ENCODE measurements around the gene SLC43A2.

The SLC43A2 gene

GRCh38 chr17:1559047-1560043 is 69.3 kb downstream of the SLC43A2 start:
- TF ChIP-seq GATA3 (IDR thresholded peaks at IDR 0.05; ENCODE audit: low read depth, low read length) = no peak
- TF ChIP-seq GATA2 (IDR thresholded peaks at IDR 0.05; ENCODE audit: low read depth, low read length) = no peak

GRCh38 chr17:1558401-1558800 is 70.2 kb downstream of the SLC43A2 start:
- no peak for TF ChIP-seq GATA3 (IDR thresholded peaks at IDR 0.05; ENCODE audit: low read depth, low read length)
- no peak for TF ChIP-seq GATA2 (IDR thresholded peaks at IDR 0.05; ENCODE audit: low read depth, low read length)

- TF ChIP-seq GATA3 (IDR thresholded peaks at IDR 0.05; ENCODE audit: low read depth, low read length) (no peak), GATA2 (IDR thresholded peaks at IDR 0.05; ENCODE audit: low read depth, low read length) (no peak)
Observed at GRCh38 chr17:1557355-1558095, 71.1 kb downstream of the SLC43A2 start.

GRCh38 chr17:1555651-1556471 is 72.8 kb downstream of the SLC43A2 start:
- no peak for TF ChIP-seq GATA3 (IDR thresholded peaks at IDR 0.05; ENCODE audit: low read depth, low read length)
- no peak for TF ChIP-seq GATA2 (IDR thresholded peaks at IDR 0.05; ENCODE audit: low read depth, low read length)

- TF ChIP-seq GATA3 (IDR thresholded peaks at IDR 0.05; ENCODE audit: low read depth, low read length) = no peak
- TF ChIP-seq GATA2 (IDR thresholded peaks at IDR 0.05; ENCODE audit: low read depth, low read length) = no peak
Observed at GRCh38 chr17:1554751-1555540, 73.7 kb downstream of the SLC43A2 start.

- TF ChIP-seq GATA2 (IDR thresholded peaks at IDR 0.05; ENCODE audit: low read depth, low read length) (no peak), GATA3 (IDR thresholded peaks at IDR 0.05; ENCODE audit: low read depth, low read length) (no peak)
Observed at GRCh38 chr17:1553354-1554266, 75.0 kb downstream of the SLC43A2 start.

GRCh38 chr17:1552932-1553331 is 75.7 kb downstream of the SLC43A2 start:
- TF ChIP-seq GATA2 (IDR thresholded peaks at IDR 0.05; ENCODE audit: low read depth, low read length) (no peak), GATA3 (IDR thresholded peaks at IDR 0.05; ENCODE audit: low read depth, low read length) (no peak)

GRCh38 chr17:1551741-1552140 is 76.9 kb downstream of the SLC43A2 start:
- TF ChIP-seq GATA2 (IDR thresholded peaks at IDR 0.05; ENCODE audit: low read depth, low read length) = no peak

GRCh38 chr17:1548032-1548431 is 80.6 kb downstream of the SLC43A2 start:
- TF ChIP-seq GATA2 (IDR thresholded peaks at IDR 0.05; ENCODE audit: low read depth, low read length) (no peak), GATA3 (IDR thresholded peaks at IDR 0.05; ENCODE audit: low read depth, low read length) (no peak)

- TF ChIP-seq GATA3 (IDR thresholded peaks at IDR 0.05; ENCODE audit: low read depth, low read length) = no peak
- no peak for TF ChIP-seq GATA2 (IDR thresholded peaks at IDR 0.05; ENCODE audit: low read depth, low read length)
Observed at GRCh38 chr17:1546292-1546922, 82.2 kb downstream of the SLC43A2 start.

- TF ChIP-seq GATA3 (IDR thresholded peaks at IDR 0.05; ENCODE audit: low read depth, low read length) (no peak), GATA2 (IDR thresholded peaks at IDR 0.05; ENCODE audit: low read depth, low read length) (no peak)
Observed at GRCh38 chr17:1545618-1546017, 83.0 kb downstream of the SLC43A2 start.

- TF ChIP-seq GATA2 (IDR thresholded peaks at IDR 0.05; ENCODE audit: low read depth, low read length) (no peak), GATA3 (IDR thresholded peaks at IDR 0.05; ENCODE audit: low read depth, low read length) (no peak)
Observed at GRCh38 chr17:1542316-1542715, 86.3 kb downstream of the SLC43A2 start.
